H1 (cell line): Measurements from ENCODE around the gene PDK4. TPM values are rescaled to one million over a fixed set of nuclear protein-coding genes. Genes with fewer than 3 reads are reported as not detected.

Experiments
- CTCF ChIA-PET: fragments of 300-600 bp; sonication (Branson Sonifier 250); formaldehyde crosslinking; loops from one replicate; lab custom pipeline; 2021; ENCODE audit not compliant: partially characterized antibody; lab: Charles Lee
- POLR2A ChIA-PET: fragments of 300-600 bp; sonication (Branson Sonifier 250); formaldehyde crosslinking; loops from one replicate; lab custom pipeline; 2021; ENCODE audit warnings: inconsistent platforms; ENCODE audit not compliant: partially characterized antibody; lab: Charles Lee
- DNase-seq, 2 experiments: peaks; one replicate each; pipeline versions ENCODE4 v3.0.0 to v3.0.0-alpha.2; 2010 to 2022; ENCODE audit warnings: low spot score in 2 of 2, low read depth in 1 of 2, mixed read lengths in 1 of 2
- FAIRE-seq: peaks from 2 replicates; lab custom pipeline; 2011; peaks lifted over from hg19 to GRCh38; lab: Jason Lieb, UNC
- H2AFZ ChIP-seq: 2 replicates; pipeline ENCODE4 v1.8.1; 2012; ENCODE audit warnings: low read length, inconsistent platforms
- H2AK5ac ChIP-seq: 2 replicates; pipeline ENCODE4 v1.6.1; 2013; ENCODE audit warnings: low read depth, low read length
- H2BK120ac ChIP-seq: replicated peaks from 2 replicates; pipeline ENCODE3; 2013; ENCODE audit warnings: low read depth, low read length, inconsistent platforms
- H2BK12ac ChIP-seq: 2 replicates; pipeline ENCODE4 v1.6.1; 2013; ENCODE audit warnings: low read depth, low read length
- H2BK15ac ChIP-seq: 2 replicates; pipeline ENCODE4 v1.6.1; 2013; ENCODE audit warnings: low read length
- H2BK20ac ChIP-seq: 2 replicates; pipeline ENCODE4 v1.6.1; 2013; ENCODE audit warnings: low read length
- H2BK5ac ChIP-seq: 2 replicates; pipeline ENCODE4 v1.6.1; 2013; ENCODE audit warnings: low read depth, low read length
- H3K14ac ChIP-seq: 2 replicates; pipeline ENCODE4 v1.6.1; 2013; ENCODE audit warnings: inconsistent platforms; ENCODE audit not compliant: insufficient read length
- H3K18ac ChIP-seq: 2 replicates; pipeline ENCODE4 v1.6.1; 2013; ENCODE audit warnings: low read length; ENCODE audit errors: extremely low read depth
- H3K23ac ChIP-seq: 2 replicates; pipeline ENCODE4 v1.6.1; 2013; ENCODE audit warnings: inconsistent platforms; ENCODE audit not compliant: insufficient read length
- H3K23me2 ChIP-seq: 2 replicates; pipeline ENCODE4 v1.6.1; 2013; ENCODE audit warnings: low read depth, low read length
- H3K27ac ChIP-seq: 2 replicates; pipeline ENCODE4 v1.6.1; 2011; ENCODE audit warnings: low read depth, low read length, inconsistent platforms
- H3K27me3 ChIP-seq, 4 experiments: replicated peaks in 1 of 4; 1 replicate in 1 of 4; 2 replicates in 3 of 4; pipeline versions ENCODE4 v1.6.1 to v1.8.1; 2011 to 2013; ENCODE audit warnings: low read length in 3 of 4, mild to moderate bottlenecking in 3 of 4, inconsistent platforms in 2 of 4, mixed read lengths in 2 of 4, moderate library complexity in 1 of 4; ENCODE audit not compliant: control insufficient read depth in 3 of 4, insufficient read depth in 3 of 4; ENCODE audit errors: extremely low read depth in 1 of 4
- H3K36me3 ChIP-seq, 4 experiments: 2 replicates each; pipeline versions ENCODE4 v1.6.1 to v1.8.1; 2011 to 2013; ENCODE audit warnings: mild to moderate bottlenecking in 4 of 4, low read length in 3 of 4, moderate library complexity in 2 of 4, control low read depth in 1 of 4, inconsistent platforms in 1 of 4; ENCODE audit not compliant: insufficient read depth in 4 of 4, control insufficient read depth in 2 of 4
- H3K4ac ChIP-seq: replicated peaks from 2 replicates; pipeline ENCODE3; 2013; ENCODE audit warnings: low read length, low read depth, mixed read lengths, inconsistent platforms; ENCODE audit not compliant: insufficient read length
- H3K4me1 ChIP-seq, 4 experiments: replicated peaks in 1 of 4; 1 replicate in 1 of 4; 2 replicates in 3 of 4; pipeline versions ENCODE4 v1.6.1 to v1.8.1; 2011 to 2013; ENCODE audit warnings: low read length in 3 of 4, inconsistent platforms in 2 of 4, mixed read lengths in 1 of 4; ENCODE audit not compliant: insufficient read depth in 4 of 4, control insufficient read depth in 3 of 4
- H3K4me2 ChIP-seq, 2 experiments: 2 replicates each; pipeline versions ENCODE4 v1.6.1 to v1.8.1; 2011 to 2013; ENCODE audit warnings: low read depth in 2 of 2, low read length in 2 of 2, control low read depth in 1 of 2, inconsistent platforms in 1 of 2, mild to moderate bottlenecking in 1 of 2; ENCODE audit not compliant: insufficient read depth in 1 of 2
- H3K4me3 ChIP-seq, 4 experiments: fragments of 200-600, 300-600 bp in 1 of 4; sonication (generic), shearing (Covaris generic), sonication (Bioruptor Twin) in 1 of 4; 2 replicates each; pipeline versions ENCODE4 v1.5.1 to v1.8.1; 2011 to 2016; ENCODE audit warnings: low read length in 4 of 4, low read depth in 3 of 4, control low read depth in 2 of 4, inconsistent platforms in 2 of 4, mild to moderate bottlenecking in 2 of 4, mixed read lengths in 1 of 4, moderate library complexity in 1 of 4; ENCODE audit not compliant: insufficient read depth in 2 of 4; ENCODE audit errors: extremely low read depth in 1 of 4
- H3K56ac ChIP-seq: replicated peaks from 2 replicates; pipeline ENCODE3; 2013; ENCODE audit warnings: low read depth, mild to moderate bottlenecking, mixed read lengths, low read length, inconsistent platforms; ENCODE audit not compliant: insufficient read length
- H3K79me1 ChIP-seq: 2 replicates; pipeline ENCODE4 v1.6.1; 2013; ENCODE audit warnings: low read depth, low read length, control low read depth
- H3K79me2 ChIP-seq, 2 experiments: 2 replicates each; pipeline versions ENCODE4 v1.6.1 to v1.8.1; 2012 to 2013; ENCODE audit warnings: low read length in 2 of 2, mild to moderate bottlenecking in 2 of 2, inconsistent platforms in 1 of 2; ENCODE audit not compliant: insufficient read depth in 2 of 2, control insufficient read depth in 1 of 2
- H3K9ac ChIP-seq, 4 experiments: replicated peaks in 1 of 4; 1 replicate in 1 of 4; 2 replicates in 3 of 4; pipeline versions ENCODE4 v1.6.1 to v1.8.1; 2011 to 2013; ENCODE audit warnings: low read depth in 3 of 4, low read length in 3 of 4, control low read depth in 2 of 4, mild to moderate bottlenecking in 2 of 4, moderate library complexity in 2 of 4, inconsistent platforms in 1 of 4; ENCODE audit errors: extremely low read depth in 1 of 4
- H3K9me3 ChIP-seq, 2 experiments: 2 replicates each; pipeline versions ENCODE4 v1.6.1 to v1.8.1; 2012 to 2013; ENCODE audit warnings: mild to moderate bottlenecking in 2 of 2, moderate library complexity in 2 of 2, control low read depth in 1 of 2, inconsistent platforms in 1 of 2, low read depth in 1 of 2, low read length in 1 of 2, mixed read lengths in 1 of 2; ENCODE audit not compliant: insufficient read depth in 2 of 2
- H4K20me1 ChIP-seq, 2 experiments: replicated peaks in 1 of 2; 2 replicates each; pipeline versions ENCODE3 to v1.8.1; 2011 to 2013; ENCODE audit warnings: inconsistent platforms in 2 of 2, low read length in 2 of 2, mild to moderate bottlenecking in 1 of 2; ENCODE audit not compliant: insufficient read depth in 2 of 2, control insufficient read depth in 1 of 2
- H4K5ac ChIP-seq: 2 replicates; pipeline ENCODE4 v1.6.1; 2013; ENCODE audit warnings: low read length, low read depth, mixed read lengths, inconsistent platforms; ENCODE audit not compliant: insufficient read length
- H4K8ac ChIP-seq: 2 replicates; pipeline ENCODE4 v1.8.0; 2013; ENCODE audit warnings: mild to moderate bottlenecking, moderate library complexity, low read length, inconsistent platforms; ENCODE audit not compliant: insufficient read depth; ENCODE audit errors: extremely low read depth
- H4K91ac ChIP-seq: replicated peaks from 2 replicates; pipeline ENCODE3; 2013; ENCODE audit warnings: low read length, mixed read lengths, inconsistent platforms; ENCODE audit not compliant: insufficient read length
- BCL11A ChIP-seq, 2 experiments: IDR thresholded peaks; one replicate each; pipeline ENCODE4 v1.6.1; 2011; ENCODE audit warnings: low read depth in 2 of 2, low read length in 2 of 2, mild to moderate bottlenecking in 2 of 2
- CEBPB ChIP-seq: IDR thresholded peaks from 2 replicates; pipeline ENCODE4 v1.6.1; 2012; ENCODE audit warnings: low read depth, low read length
- EZH2 ChIP-seq: fragments of 200-600 bp; sonication (generic); IDR thresholded peaks from 2 replicates; pipeline ENCODE4 v1.7.1; 2012; ENCODE audit warnings: low read depth, mild to moderate bottlenecking, moderate library complexity, low read length, inconsistent platforms; ENCODE audit not compliant: severe bottlenecking
- GABPA ChIP-seq: IDR thresholded peaks from 2 replicates; pipeline ENCODE4 v1.6.1; 2011; ENCODE audit warnings: mild to moderate bottlenecking, low read length, moderate library complexity, borderline replicate concordance; ENCODE audit not compliant: insufficient read depth
- JUND ChIP-seq: IDR thresholded peaks from 2 replicates; pipeline ENCODE4 v1.6.1; 2011; ENCODE audit warnings: mild to moderate bottlenecking, improper control_type of control experiment, low read length
- POU5F1 ChIP-seq: IDR thresholded peaks from 2 replicates; pipeline ENCODE4 v1.6.1; 2011; ENCODE audit warnings: low read depth, mild to moderate bottlenecking, low read length, moderate library complexity
- RFX5 ChIP-seq: IDR thresholded peaks from 2 replicates; pipeline ENCODE4 v1.6.1; 2011; ENCODE audit warnings: low read depth, low read length, improper control_type of control experiment, borderline replicate concordance
- SIX5 ChIP-seq: IDR thresholded peaks from 2 replicates; pipeline ENCODE4 v1.6.1; 2011; ENCODE audit warnings: mild to moderate bottlenecking, low read depth, low read length
- TAF7 ChIP-seq: optimal IDR thresholded peaks from 2 replicates; pipeline ENCODE3; 2011; ENCODE audit warnings: low read depth, mild to moderate bottlenecking, inconsistent platforms, low read length, moderate library complexity, borderline replicate concordance
- WGBS, 2 experiments: shearing (Covaris generic) in 1 of 2; methylation state at CpG; one replicate each; pipeline versions ENCODE4 v1.1.6 to v1.1.7; 2013 to 2015; ENCODE audit warnings: low lambda C conversion rate in 2 of 2, mixed read lengths in 2 of 2, inconsistent platforms in 1 of 2, low coverage in 1 of 2, missing lambda C conversion rate in 1 of 2; ENCODE audit not compliant: insufficient replicate concordance in 2 of 2, insufficient coverage in 1 of 2, insufficient read length in 1 of 2; ENCODE audit errors: extremely low coverage in 1 of 2, missing lambda C conversion rate in 1 of 2; 5-methylcytosine and 5-hydroxymethylcytosine counted together
- polyA plus RNA-seq, 7 experiments: library from polyadenylated mRNA; depleted of rRNA in 3 of 7; stranded (reverse) in 5 of 7; unstranded in 2 of 7; fragments of >200 nt in 5 of 7; fragments of 200-250 nt in 2 of 7; gene quantifications; 1 replicate in 5 of 7; 2 replicates in 1 of 7; 4 replicates in 1 of 7; pipeline versions ENCODE4 v1.2.1 to v1.2.3, GENCODE V29; 2011 to 2013; ENCODE audit warnings: missing spikeins in 2 of 7, mixed read lengths in 2 of 7
- total RNA-seq: library from RNA; stranded (reverse); fragmentation: NEBNext Ultra II Directional; extraction: Animal tissue kit (Norgen Biotek cat#: 25700); gene quantifications from 2 replicates; pipeline ENCODE4 v1.2.1, GENCODE V29; 2021
- TF ChIP-seq, protein P1 (sequence below): IDR thresholded peaks from 2 replicates; pipeline ENCODE4 v1.6.1; 2011; ENCODE audit warnings: low read length, improper control_type of control experiment
- TF ChIP-seq, protein P2 (sequence below): IDR thresholded peaks from 2 replicates; pipeline ENCODE4 v1.6.1; 2012; ENCODE audit warnings: inconsistent platforms

The PDK4 gene
- total and polyA plus RNA-seq, 2 of the 8 experiments (the other 6 are each of a cell fraction or from before 2014, with no cell fraction given), result 0.26 TPM; not detected in 1

DNA sequence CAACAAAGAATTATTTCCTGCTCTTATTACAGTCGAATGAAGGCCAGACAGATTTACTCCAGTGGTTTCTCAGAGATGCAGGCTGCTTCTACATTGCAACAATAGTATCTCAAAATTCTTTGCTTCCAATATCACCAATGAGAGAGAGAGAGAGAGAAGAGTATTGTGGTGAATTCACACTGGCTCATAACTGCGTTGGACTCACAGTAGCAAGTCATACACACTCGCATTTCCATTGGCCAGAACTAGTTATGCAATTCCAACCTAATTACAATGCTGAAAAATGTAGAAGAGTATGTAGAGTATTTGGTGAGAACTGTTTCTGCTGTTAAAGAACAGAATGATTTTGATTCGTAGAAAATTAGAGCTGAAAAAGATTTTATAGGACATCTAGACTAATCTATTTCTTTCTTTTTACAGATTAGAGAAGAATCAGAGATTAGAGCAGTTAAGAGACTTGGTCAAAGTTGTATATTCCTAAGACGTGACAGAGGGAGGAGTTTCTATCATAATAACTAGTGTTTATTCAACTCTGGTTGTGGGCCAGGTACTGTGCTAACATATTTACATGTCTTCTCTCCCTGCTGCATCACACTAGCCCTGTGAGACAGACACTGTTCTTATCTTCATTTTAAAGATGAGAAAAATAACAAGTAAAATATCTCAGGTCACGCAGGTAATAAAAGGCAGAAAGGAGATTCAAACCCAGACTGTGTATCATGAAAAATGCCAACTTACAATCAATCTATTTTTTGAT is 34.6 kb upstream of the PDK4 start:
- Histone ChIP-seq H2AK5ac (no peak overlapping the region), H3K27ac (no peak overlapping the region), H4K20me1 (no peaks in the 10 kb centered on the region), H4K8ac (no peak overlapping the region), H2BK5ac (no peak overlapping the region), H3K18ac (no peak overlapping the region), H2BK120ac (no peak overlapping the region), H3K14ac (no peak overlapping the region), H4K91ac (no peak overlapping the region), H3K23me2 (no peaks in the 10 kb centered on the region; the same call in 1 of the 2 replicates), H2BK20ac (no peak overlapping the region), H3K4me2 (no peak overlapping the region), H4K5ac (no peak overlapping the region), H3K23ac (no peak overlapping the region), H2AFZ (no peak overlapping the region), H3K9me3 (no peaks in the 10 kb centered on the region), H3K27me3 (no peaks in the 10 kb centered on the region), H2BK12ac (no peak overlapping the region), H2BK15ac (no peak overlapping the region), H3K36me3 (no peaks in the 10 kb centered on the region), H3K79me1 (no peaks in the 10 kb centered on the region), H3K4me3 (no peak overlapping the region), H3K4ac (no peak overlapping the region), H3K4me1 (no peaks in the 10 kb centered on the region), H3K9ac (no peak overlapping the region), H3K79me2 (no peaks in the 10 kb centered on the region), H3K56ac (no peak overlapping the region)
- TF ChIP-seq TAF7 (no peak), CEBPB (no peak), EZH2 (no peak), JUND (no peak), SIX5 (no peak), GABPA (no peak), POU5F1 (no peak), RFX5 (no peak), BCL11A (IDR thresholded peaks at IDR 0.05; ENCODE audit: low read depth in 2 of 2, low read length in 2 of 2) (no peak)
- TF ChIP-seq, protein P1, sequence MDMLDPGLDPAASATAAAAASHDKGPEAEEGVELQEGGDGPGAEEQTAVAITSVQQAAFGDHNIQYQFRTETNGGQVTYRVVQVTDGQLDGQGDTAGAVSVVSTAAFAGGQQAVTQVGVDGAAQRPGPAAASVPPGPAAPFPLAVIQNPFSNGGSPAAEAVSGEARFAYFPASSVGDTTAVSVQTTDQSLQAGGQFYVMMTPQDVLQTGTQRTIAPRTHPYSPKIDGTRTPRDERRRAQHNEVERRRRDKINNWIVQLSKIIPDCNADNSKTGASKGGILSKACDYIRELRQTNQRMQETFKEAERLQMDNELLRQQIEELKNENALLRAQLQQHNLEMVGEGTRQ, result no peak
- TF ChIP-seq, protein P2, sequence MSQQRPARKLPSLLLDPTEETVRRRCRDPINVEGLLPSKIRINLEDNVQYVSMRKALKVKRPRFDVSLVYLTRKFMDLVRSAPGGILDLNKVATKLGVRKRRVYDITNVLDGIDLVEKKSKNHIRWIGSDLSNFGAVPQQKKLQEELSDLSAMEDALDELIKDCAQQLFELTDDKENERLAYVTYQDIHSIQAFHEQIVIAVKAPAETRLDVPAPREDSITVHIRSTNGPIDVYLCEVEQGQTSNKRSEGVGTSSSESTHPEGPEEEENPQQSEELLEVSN, result no peak
- POLR2A ChIA-PET, result no interaction called here
- FAIRE-seq (no peak), DNase-seq (no peak)
- WGBS, 2 experiments, result 80% methylated on average over 6 of the region's 6 CpGs; no CpG with 5 or more reads in 1 of the 2 experiments
- CTCF ChIA-PET, result no interaction called here
